ENCODE measurements around the gene CETP.

CETP gene

DNA sequence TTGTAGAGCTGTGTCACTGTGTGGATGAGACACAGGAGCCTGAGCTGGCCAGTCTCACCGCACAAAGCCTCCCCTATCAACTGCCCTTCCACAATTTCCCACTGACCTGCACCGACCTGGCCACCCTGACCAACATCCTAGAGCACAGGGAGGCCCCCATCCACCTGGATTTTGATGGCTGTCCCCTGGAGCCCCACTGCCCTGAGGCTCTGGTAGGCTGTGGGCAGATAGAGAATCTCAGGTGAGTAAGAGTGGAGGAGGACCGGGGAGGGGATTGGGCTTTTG is 65.0 kb downstream of the CETP start:
- DNase-seq: no peak

DNA sequence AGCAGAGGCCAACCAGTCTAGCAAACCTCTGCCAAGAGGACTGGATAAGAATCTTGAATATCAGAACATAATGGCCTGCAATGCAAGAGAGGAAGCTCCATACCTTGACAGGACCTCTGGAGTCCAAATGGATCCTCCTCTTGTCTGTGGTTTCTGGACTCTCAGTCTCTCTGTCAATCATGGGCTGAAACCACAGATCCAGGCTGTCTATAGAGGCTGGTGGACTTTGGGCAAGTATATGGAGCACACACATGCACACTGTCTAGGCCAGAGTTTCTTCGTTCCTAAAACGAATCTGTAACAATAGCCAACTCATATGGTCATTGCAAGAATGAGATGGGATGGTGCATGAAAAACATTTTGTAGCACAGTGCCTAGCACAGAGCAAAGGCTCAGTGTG is 65.3 kb downstream of the CETP start:
- no peak for DNase-seq

DNA sequence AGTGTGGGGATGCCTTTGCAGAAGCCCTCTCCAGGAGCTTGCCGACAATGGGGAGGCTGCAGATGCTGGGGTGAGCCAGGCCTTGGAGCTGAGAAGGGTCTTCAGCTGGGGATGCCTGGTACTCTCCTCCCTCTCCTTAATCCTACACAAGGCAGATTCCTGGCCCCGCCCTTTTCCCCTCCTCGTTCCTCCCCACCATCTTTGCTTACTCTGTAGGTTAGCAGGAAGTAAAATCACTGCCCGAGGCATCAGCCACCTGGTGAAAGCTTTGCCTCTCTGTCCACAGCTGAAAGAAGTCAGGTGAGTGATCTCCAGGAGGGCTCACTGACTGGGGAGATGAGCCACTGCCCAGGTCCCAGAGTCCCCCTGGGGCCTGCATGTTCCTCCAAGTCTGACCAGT is 66.3 kb downstream of the CETP start:
- no peak for DNase-seq

DNA sequence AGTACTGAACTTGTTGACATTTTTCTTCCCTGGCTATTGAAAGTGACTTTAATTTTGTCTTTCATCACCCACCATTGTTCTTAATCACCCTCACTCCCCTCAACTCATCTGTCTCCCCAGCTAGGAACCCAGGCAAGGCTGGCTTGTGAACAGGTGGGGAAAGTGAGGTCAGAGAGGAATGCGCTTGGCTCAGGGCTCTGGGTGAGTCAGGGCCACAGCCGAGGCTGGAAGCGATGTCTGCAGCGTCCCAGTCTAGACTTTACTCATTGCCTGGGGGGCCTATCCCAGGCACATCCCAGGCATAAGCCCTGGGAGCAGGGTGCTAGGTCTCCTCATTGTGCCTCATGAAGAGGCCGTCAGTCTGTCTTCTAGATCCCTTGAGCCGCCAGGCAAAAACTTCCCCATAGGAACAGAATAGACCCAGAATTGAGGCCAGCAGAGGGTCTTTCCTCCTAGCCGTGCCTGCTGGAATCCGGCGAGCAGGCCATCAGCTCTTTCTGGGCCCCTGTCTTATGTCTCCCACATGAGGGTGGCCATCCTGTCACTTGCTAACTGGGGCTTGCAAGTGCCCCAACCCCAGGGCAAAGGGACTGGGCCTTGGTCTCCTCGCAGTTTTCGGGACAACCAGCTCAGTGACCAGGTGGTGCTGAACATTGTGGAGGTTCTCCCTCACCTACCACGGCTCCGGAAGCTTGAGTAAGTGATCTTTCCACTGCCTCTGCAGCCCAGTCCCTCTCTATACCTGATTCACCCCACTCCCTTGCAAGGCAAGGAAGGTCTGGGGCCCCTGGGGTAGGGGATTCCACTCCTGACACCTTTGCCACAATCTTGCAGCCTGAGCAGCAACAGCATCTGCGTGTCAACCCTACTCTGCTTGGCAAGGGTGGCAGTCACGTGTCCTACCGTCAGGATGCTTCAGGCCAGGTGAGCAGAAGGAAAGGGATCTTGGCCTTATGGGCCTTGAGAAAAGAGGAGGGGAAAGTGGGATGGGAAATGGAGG is 67.7 kb downstream of the CETP start:
- no peak for DNase-seq

DNA sequence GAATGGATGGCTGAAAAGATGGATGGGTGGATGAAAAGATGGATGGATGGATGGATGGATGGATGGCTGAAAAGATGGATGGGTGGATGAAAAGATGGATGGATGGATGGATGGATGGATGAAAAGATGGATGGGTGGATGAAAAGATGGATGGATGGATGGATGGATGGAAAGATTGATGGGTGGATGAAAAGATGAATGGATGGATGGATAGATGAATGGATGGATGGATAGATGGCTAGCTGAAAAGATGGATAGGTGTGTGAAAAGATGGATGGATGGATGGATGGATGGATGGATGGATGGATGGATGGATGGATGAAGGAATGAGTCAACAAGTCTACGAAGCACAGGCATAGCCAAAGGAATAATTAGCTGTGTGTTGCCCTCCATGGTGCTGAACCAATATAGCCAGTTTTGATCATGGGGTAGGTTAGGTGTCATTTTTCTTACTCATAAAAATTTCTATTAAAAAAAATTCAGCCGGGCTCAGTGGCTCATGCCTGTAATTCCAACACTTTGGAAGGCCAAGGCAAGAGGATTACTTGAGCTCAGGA is 68.7 kb downstream of the CETP start:
- DNase-seq: no peak

DNA sequence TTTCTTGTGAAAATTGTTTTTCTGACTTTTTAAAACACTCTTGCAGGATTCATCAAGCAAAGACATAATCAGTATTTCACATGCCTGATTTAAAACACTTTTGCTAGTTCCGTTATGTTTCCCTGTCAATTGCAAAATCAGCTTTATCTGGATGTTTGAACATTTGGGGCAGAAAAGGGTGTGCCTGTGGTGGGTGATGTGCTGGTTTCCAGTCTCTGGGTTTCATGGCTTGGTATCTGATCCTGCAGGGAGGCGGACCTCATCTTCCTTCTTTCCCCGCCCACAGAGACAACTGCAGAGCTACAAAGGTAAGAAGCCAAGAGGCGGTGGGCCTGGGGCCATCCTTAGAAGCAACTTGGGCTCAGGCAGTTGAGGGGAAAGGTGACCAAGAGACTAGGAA is 69.4 kb downstream of the CETP start:
- peak; percentile 33 for DNase-seq

DNA sequence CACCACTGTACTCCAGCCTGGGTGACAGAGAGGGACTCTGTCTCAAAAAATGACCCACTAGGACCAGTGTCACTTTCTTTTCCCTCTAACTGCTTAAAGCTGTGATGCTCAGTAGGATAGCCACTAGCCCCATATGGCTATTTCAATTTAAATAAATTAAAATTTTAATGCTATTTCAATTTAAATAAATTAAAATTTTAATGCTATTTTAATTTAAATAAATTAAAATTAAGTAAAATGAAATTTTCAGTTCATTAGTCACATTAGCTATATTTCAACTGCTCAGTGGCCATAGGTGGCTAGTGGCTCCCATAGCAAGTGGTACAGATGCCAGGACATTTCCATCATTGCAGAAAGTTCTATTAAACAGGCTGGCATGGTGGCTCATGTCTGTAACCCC is 70.6 kb downstream of the CETP start:
- no peak for DNase-seq

DNA sequence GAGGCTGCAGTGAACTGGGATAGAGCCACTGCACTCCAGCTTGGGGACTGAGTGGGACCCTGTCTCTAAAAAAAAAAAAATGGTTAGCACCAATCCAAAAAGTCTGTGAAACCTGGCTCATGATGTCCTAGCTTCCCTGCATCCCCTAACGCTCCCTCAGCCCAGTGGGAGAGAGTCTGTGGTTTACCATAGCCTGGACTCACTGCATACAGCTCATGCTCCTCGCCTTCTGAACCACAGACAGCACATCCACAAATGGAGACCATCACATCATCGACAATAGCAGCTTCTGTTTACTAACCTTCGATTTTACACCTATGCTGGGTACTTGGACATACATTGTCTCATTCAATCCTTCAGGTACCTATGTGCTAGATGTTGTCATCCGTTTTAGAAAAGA is 71.2 kb downstream of the CETP start:
- DNase-seq: no peak

All from hematopoietic multipotent progenitor cell treated with erythropoietin and hydrocortisone succinate and interleukin-3 and kit ligand, for 8 days (in vitro differentiated cells).